ENCODE measurements around the gene PLD3.

PLD3 gene

GRCh38 chr19:40379446-40380198 lies 31.1 kb downstream of the PLD3 start:
- no peaks in the 10 kb centered on the region for H3K27me3 ChIP-seq (ENCODE audit: control insufficient read depth in 1 of 2, insufficient read depth in 2 of 2, low read length in 2 of 2)
- no peak overlapping the region for H3K27ac ChIP-seq (ENCODE audit: low read depth, low read length)
- H3K36me3 ChIP-seq (ENCODE audit: insufficient read depth, low read length) = peaks cover 23% of the 10 kb centered on the region

DNA sequence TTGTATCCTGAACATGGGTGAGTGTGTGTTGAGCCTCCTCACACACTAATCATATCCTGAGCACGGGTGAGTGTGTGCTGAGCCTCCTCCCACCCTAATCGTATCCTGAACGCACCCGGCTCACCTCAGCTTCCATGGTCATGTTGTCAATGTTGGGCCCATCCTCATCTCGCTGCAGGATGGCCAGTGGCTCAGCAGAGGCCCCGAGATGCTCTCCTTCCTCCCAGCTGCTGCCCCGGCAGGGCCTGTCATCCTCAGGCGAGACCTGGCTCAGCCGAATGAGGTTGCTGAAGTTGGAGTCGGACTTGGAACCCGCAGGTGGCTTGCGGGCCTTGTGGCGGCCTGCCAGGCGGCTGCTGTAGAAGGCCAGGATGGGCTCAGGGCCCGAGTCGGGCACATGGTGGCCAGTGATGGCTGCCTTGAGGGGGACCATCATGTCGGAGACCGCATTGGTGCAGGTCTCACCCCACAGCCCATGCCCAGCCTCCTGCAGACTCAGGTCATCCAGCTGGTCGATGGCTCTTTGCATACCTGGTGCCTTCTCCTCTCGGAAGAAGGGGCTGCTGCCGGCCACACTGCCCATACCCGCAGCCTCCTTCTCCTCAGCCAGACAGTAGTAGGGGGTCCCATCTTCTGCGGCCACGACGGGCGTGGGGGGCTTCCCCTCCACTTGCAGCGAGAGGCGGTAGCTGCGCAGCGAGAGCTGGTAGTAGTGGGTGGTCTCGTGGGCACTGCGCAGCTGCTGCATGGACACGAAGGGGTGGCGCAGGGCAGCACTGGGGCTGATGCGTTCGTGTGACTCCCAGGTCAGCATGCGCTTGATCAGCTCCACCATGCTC lies 31.9 kb downstream of the PLD3 start:
- Histone ChIP-seq H3K9ac (ENCODE audit: low read length) (no peak overlapping the region), H3K9me3 (ENCODE audit: low read length) (no peaks in the 10 kb centered on the region), H3K36me3 (ENCODE audit: insufficient read depth, low read length) (peaks cover 19% of the 10 kb centered on the region), H3K4me1 (ENCODE audit: insufficient read depth, low read length) (no peaks in the 10 kb centered on the region), H3K27ac (ENCODE audit: low read depth, low read length) (no peak overlapping the region), H3K27me3 (ENCODE audit: control insufficient read depth in 1 of 2, insufficient read depth in 2 of 2, low read length in 2 of 2) (no peaks in the 10 kb centered on the region), H3K4me3 (ENCODE audit: low read depth in 1 of 2, low read length in 2 of 2) (no peak overlapping the region)

More at GRCh38 chr19:40379446-40380198, 31.1 kb downstream of the PLD3 start:
- Histone ChIP-seq H3K4me3 (ENCODE audit: low read depth in 1 of 2, low read length in 2 of 2) (no peak overlapping the region), H3K9me3 (ENCODE audit: low read length) (no peaks in the 10 kb centered on the region), H3K9ac (ENCODE audit: low read length) (no peak overlapping the region), H3K4me1 (ENCODE audit: insufficient read depth, low read length) (no peaks in the 10 kb centered on the region)

GRCh38 chr19:40381321-40381720 lies 32.8 kb downstream of the PLD3 start:
- no peaks in the 10 kb centered on the region for H3K9me3 ChIP-seq (ENCODE audit: low read length)
- H3K27me3 ChIP-seq (ENCODE audit: control insufficient read depth in 1 of 2, insufficient read depth in 2 of 2, low read length in 2 of 2) = no peaks in the 10 kb centered on the region
- peaks cover 18% of the 10 kb centered on the region for H3K36me3 ChIP-seq (ENCODE audit: insufficient read depth, low read length)
- no peak overlapping the region for H3K9ac ChIP-seq (ENCODE audit: low read length)
- H3K4me1 ChIP-seq (ENCODE audit: insufficient read depth, low read length) = no peaks in the 10 kb centered on the region
- no peak overlapping the region for H3K4me3 ChIP-seq (ENCODE audit: low read depth in 1 of 2, low read length in 2 of 2)
- no peak overlapping the region for H3K27ac ChIP-seq (ENCODE audit: low read depth, low read length)

GRCh38 chr19:40383668-40384248 lies 35.3 kb downstream of the PLD3 start:
- peaks cover 6% of the 10 kb centered on the region for H3K36me3 ChIP-seq (ENCODE audit: insufficient read depth, low read length)
- no peak overlapping the region for H3K4me3 ChIP-seq (ENCODE audit: low read depth in 1 of 2, low read length in 2 of 2)
- no peak overlapping the region for H3K9ac ChIP-seq (ENCODE audit: low read length)
- H3K27me3 ChIP-seq (ENCODE audit: control insufficient read depth in 1 of 2, insufficient read depth in 2 of 2, low read length in 2 of 2) = no peaks in the 10 kb centered on the region
- H3K9me3 ChIP-seq (ENCODE audit: low read length) = no peaks in the 10 kb centered on the region
- no peaks in the 10 kb centered on the region for H3K4me1 ChIP-seq (ENCODE audit: insufficient read depth, low read length)
- H3K27ac ChIP-seq (ENCODE audit: low read depth, low read length) = no peak overlapping the region

DNA sequence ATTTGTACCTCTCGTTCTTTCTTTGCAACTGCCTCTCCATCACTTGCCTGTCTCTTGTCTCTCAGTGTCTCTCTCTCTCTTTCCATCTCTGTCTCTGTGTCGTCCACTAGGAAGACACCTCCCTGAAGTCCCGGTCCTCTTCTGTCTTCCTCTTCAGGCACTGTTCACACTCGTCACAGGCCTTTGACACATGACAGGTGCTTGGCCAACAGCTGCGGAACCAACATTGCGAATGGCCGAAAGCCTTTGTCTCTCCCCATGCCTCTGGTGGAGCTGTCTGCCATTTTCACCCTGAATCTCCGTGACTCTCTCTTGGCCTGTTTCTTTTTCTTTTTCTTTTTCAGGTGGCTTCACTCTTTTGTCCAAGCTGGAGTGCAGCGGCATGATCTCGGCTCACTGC lies 38.7 kb downstream of the PLD3 start:
- Histone ChIP-seq H3K4me3 (ENCODE audit: low read depth in 1 of 2, low read length in 2 of 2) (no peak overlapping the region), H3K27ac (ENCODE audit: low read depth, low read length) (no peak overlapping the region), H3K9me3 (ENCODE audit: low read length) (no peaks in the 10 kb centered on the region), H3K27me3 (ENCODE audit: control insufficient read depth in 1 of 2, insufficient read depth in 2 of 2, low read length in 2 of 2) (no peaks in the 10 kb centered on the region), H3K4me1 (ENCODE audit: insufficient read depth, low read length) (no peaks in the 10 kb centered on the region), H3K36me3 (ENCODE audit: insufficient read depth, low read length) (no peaks in the 10 kb centered on the region), H3K9ac (ENCODE audit: low read length) (no peak overlapping the region)

- H3K36me3 ChIP-seq (ENCODE audit: insufficient read depth, low read length) = no peaks in the 10 kb centered on the region
- no peak overlapping the region for H3K4me3 ChIP-seq (ENCODE audit: low read depth in 1 of 2, low read length in 2 of 2)
- H3K9ac ChIP-seq (ENCODE audit: low read length) = no peak overlapping the region
- H3K27me3 ChIP-seq (ENCODE audit: control insufficient read depth in 1 of 2, insufficient read depth in 2 of 2, low read length in 2 of 2) = no peaks in the 10 kb centered on the region
- no peaks in the 10 kb centered on the region for H3K4me1 ChIP-seq (ENCODE audit: insufficient read depth, low read length)
- no peak overlapping the region for H3K27ac ChIP-seq (ENCODE audit: low read depth, low read length)
- no peaks in the 10 kb centered on the region for H3K9me3 ChIP-seq (ENCODE audit: low read length)
Observed at GRCh38 chr19:40388481-40388880, 40.0 kb downstream of the PLD3 start.

GRCh38 chr19:40389404-40390083 lies 41.0 kb downstream of the PLD3 start:
- Histone ChIP-seq H3K9me3 (ENCODE audit: low read length) (no peaks in the 10 kb centered on the region), H3K27me3 (ENCODE audit: control insufficient read depth in 1 of 2, insufficient read depth in 2 of 2, low read length in 2 of 2) (no peaks in the 10 kb centered on the region), H3K9ac (ENCODE audit: low read length) (no peak overlapping the region), H3K36me3 (ENCODE audit: insufficient read depth, low read length) (no peaks in the 10 kb centered on the region), H3K4me1 (ENCODE audit: insufficient read depth, low read length) (no peaks in the 10 kb centered on the region), H3K4me3 (ENCODE audit: low read depth in 1 of 2, low read length in 2 of 2) (no peak overlapping the region), H3K27ac (ENCODE audit: low read depth, low read length) (no peak overlapping the region)

DNA sequence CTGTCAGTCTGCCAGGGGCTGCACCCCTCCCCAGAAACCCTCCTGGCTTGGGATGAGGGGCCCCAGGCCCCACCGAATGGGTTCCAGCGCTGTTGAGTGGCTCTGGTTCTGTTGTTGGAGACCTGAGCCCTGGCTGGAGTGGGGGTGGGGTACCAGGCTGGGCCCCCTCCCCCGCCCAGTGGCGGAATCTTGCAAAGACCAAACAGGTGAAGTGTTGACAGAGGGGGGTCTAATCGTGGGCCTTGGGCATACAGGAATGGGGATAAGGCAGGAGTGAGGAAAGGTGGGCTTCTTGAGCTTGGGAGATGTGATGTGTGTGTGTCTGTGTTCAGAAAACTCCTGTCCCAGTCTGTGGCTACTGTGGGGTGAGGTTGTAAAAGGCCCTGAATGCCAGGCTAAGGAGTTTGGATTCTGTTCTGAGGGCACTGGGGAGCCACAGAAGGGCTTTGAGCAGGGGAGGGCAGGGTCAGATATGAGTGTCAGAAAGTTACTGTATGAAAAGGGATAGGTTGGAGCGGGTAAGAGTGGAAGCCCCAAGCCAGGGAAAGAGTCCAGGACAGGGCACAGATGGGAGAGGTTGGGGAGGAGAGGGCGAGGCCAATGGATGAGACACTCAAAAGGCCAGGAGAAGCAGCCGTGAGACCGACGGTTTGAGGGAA lies 41.7 kb downstream of the PLD3 start, which contains the start of gene HIPK4:
HIPK4 (minus strand) TSS at position 98 of the 659 bp plus-strand sequence. CDS start 279 bp downstream, outside the sequence.
- no peaks in the 10 kb centered on the region for H3K27me3 ChIP-seq (ENCODE audit: control insufficient read depth in 1 of 2, insufficient read depth in 2 of 2, low read length in 2 of 2)
- no peak within 1 kb of the TSS for H3K4me3 ChIP-seq (ENCODE audit: low read depth in 1 of 2, low read length in 2 of 2)
- no peaks in the 10 kb centered on the region for H3K4me1 ChIP-seq (ENCODE audit: insufficient read depth, low read length)
- H3K27ac ChIP-seq (ENCODE audit: low read depth, low read length) = no peak within 1 kb of the TSS
- no peak within 1 kb of the TSS for H3K9ac ChIP-seq (ENCODE audit: low read length)
- no peaks in the 10 kb centered on the region for H3K9me3 ChIP-seq (ENCODE audit: low read length)
- H3K36me3 ChIP-seq (ENCODE audit: insufficient read depth, low read length) = no peaks in the 10 kb centered on the region

DNA sequence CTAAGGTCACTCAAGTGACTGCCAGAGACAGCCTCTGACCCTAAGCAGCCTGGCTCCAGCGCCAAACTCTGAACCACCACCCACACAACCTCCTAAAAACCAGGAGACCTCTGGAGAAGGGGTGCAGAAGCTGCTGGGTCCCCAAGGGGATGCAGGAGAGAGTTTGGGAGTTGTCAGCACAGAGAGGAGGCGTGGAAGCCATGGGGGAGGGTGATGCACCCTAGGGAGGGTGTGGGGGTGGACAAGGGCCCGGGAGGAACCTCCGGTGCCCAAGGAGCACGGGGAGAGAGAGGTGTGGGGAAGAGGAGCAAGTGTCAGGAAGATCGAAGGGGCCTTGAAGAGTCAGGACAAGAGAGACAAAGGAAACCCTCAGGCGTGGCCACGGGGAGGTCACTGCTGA lies 43.6 kb downstream of the PLD3 start:
- H3K9ac ChIP-seq (ENCODE audit: low read length) = no peak overlapping the region
- H3K4me3 ChIP-seq (ENCODE audit: low read depth in 1 of 2, low read length in 2 of 2) = no peak overlapping the region
- H3K9me3 ChIP-seq (ENCODE audit: low read length) = no peaks in the 10 kb centered on the region
- no peaks in the 10 kb centered on the region for H3K36me3 ChIP-seq (ENCODE audit: insufficient read depth, low read length)
- no peak overlapping the region for H3K27ac ChIP-seq (ENCODE audit: low read depth, low read length)
- no peaks in the 10 kb centered on the region for H3K4me1 ChIP-seq (ENCODE audit: insufficient read depth, low read length)
- H3K27me3 ChIP-seq (ENCODE audit: control insufficient read depth in 1 of 2, insufficient read depth in 2 of 2, low read length in 2 of 2) = no peaks in the 10 kb centered on the region

DNA sequence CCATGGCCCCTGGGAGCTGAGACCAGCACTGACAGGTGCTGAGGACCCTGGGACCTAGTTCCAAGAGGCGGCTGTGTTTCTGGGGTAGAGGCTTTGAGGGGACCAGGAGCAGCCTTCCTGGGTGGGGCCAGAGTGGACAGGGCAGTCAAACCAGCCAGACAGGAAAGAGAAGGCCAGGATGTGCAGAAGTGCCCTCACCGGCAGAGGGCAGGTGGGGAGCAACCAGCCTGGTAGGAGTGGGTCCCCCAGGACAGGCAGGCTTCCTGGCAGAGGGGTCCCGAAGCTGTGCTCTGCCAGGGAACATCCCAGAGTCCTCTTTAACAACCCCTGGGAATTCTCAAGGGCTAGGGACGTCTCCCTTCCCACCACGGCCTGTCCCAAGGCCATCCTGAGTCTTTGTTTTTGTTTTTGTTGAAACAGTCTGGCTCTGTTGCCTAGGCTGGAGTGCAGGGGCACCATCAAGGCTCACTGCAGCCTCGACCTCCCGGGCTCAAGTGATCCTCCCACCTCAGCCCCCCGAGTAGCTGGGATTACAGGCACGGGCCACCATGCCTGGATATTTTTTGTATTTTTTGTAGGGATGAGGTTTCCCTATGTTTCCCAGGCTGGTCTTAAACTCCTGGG lies 44.5 kb downstream of the PLD3 start:
- Histone ChIP-seq H3K4me3 (ENCODE audit: low read depth in 1 of 2, low read length in 2 of 2) (no peak overlapping the region), H3K27ac (ENCODE audit: low read depth, low read length) (no peak overlapping the region), H3K36me3 (ENCODE audit: insufficient read depth, low read length) (no peaks in the 10 kb centered on the region), H3K27me3 (ENCODE audit: control insufficient read depth in 1 of 2, insufficient read depth in 2 of 2, low read length in 2 of 2) (no peaks in the 10 kb centered on the region), H3K4me1 (ENCODE audit: insufficient read depth, low read length) (no peaks in the 10 kb centered on the region), H3K9ac (ENCODE audit: low read length) (no peak overlapping the region), H3K9me3 (ENCODE audit: low read length) (no peaks in the 10 kb centered on the region)

All from muscle layer of colon (tissue), 2 donors.